A549 (cell line): ENCODE measurements around the gene NFASC. TPM values are rescaled to one million over a fixed set of nuclear protein-coding genes. Genes with fewer than 3 reads are reported as not detected.
A peak's percentile ranks its signal among the peaks of the same experiment; 100 is the strongest.

Experiments used
- ATAC-seq, 2 experiments: fragments of 200-7000 bp in 1 of 2; fragments of >200 bp in 1 of 2; cut with Nextera tagmentation in 1 of 2; cut with Tn5 transposase in 1 of 2; 3 replicates each; pipeline versions ENCODE4 v1.8.0 to v1.9.1; 2018 to 2020; ENCODE audit warnings: mild to moderate bottlenecking in 1 of 2, moderate library complexity in 1 of 2
- CTCF ChIA-PET: fragments of 300-600 bp; sonication (Branson Sonifier 250); formaldehyde crosslinking; extraction: SDS; loops from one replicate; lab custom pipeline; 2021; ENCODE audit warnings: antibody characterized with exemption, inconsistent platforms; lab: Yijun Ruan, JAX
- POLR2A ChIA-PET: fragments of 350-600 bp; formaldehyde crosslinking; extraction: SDS; loops from one replicate; lab custom pipeline; 2021; ENCODE audit warnings: antibody characterized with exemption, inconsistent platforms; lab: Yijun Ruan, JAX
- DNase-seq, 2 experiments: peaks; one replicate each; pipeline versions ENCODE4 v3.0.0 to v3.0.0-alpha.2; 2011 to 2016; ENCODE audit warnings: low read depth in 1 of 2, low spot score in 1 of 2
- FAIRE-seq: peaks from 2 replicates; lab custom pipeline; 2011; peaks lifted over from hg19 to GRCh38; lab: Jason Lieb, UNC
- H3K27ac ChIP-seq, 2 experiments: fragments of >200 bp; sonication (Bioruptor Twin); formaldehyde crosslinking; 3 replicates each; pipeline ENCODE4 v1.5.1; 2016 to 2017
- H3K4me1 ChIP-seq: fragments of >200 bp; sonication (Bioruptor Twin); formaldehyde crosslinking; 3 replicates; pipeline ENCODE4 v1.6.1; 2016
- H3K4me2 ChIP-seq: fragments of >200 bp; sonication (Bioruptor Twin); formaldehyde crosslinking; 3 replicates; pipeline ENCODE4 v1.6.1; 2016
- H3K4me3 ChIP-seq: fragments of >200 bp; sonication (Bioruptor Twin); formaldehyde crosslinking; 3 replicates; pipeline ENCODE4 v1.5.1; 2016
- H3K9me3 ChIP-seq: fragments of >200 bp; sonication (Bioruptor Twin); formaldehyde crosslinking; 3 replicates; pipeline ENCODE4 v1.6.1; 2016
- ATOH8 ChIP-seq: fragments of 250-450 bp; sonication (Bioruptor Pico); IDR thresholded peaks from 2 replicates; pipeline ENCODE4 v1.5.0; 2020; ENCODE audit warnings: low read depth, mild to moderate bottlenecking, moderate library complexity
- CBX2 ChIP-seq: fragments of 200-600 bp; sonication (generic); IDR thresholded peaks from 2 replicates; pipeline ENCODE4 v1.6.1; 2016; ENCODE audit warnings: low read depth, mild to moderate bottlenecking, borderline replicate concordance
- CBX8 ChIP-seq: fragments of 200-600 bp; sonication (generic); IDR thresholded peaks from 2 replicates; pipeline ENCODE4 v1.6.1; 2016
- CEBPB ChIP-seq, 2 experiments: fragments of >200 bp in 1 of 2; sonication (Bioruptor Twin) in 1 of 2; formaldehyde crosslinking in 1 of 2; IDR thresholded peaks; 2 replicates each; pipeline ENCODE4 v1.6.1; 2012 to 2016
- CHD2 ChIP-seq: fragments of 150-350 bp; IDR thresholded peaks from 2 replicates; pipeline ENCODE4 v1.6.1; 2014; ENCODE audit warnings: low read length; ENCODE audit not compliant: partially characterized antibody
- CTCF ChIP-seq: fragments of >200 bp; sonication (Bioruptor Twin); formaldehyde crosslinking; IDR thresholded peaks from 3 replicates; pipeline ENCODE4 v1.5.1; 2016
- EHMT2 ChIP-seq: fragments of 200-600 bp; sonication (generic); IDR thresholded peaks from 2 replicates; pipeline ENCODE4 v1.6.1; 2016; ENCODE audit warnings: antibody characterized with exemption, low read depth, mild to moderate bottlenecking, moderate library complexity
- ELK1 ChIP-seq: fragments of 150-350 bp; IDR thresholded peaks from 2 replicates; pipeline ENCODE4 v1.6.1; 2014; ENCODE audit warnings: low read depth, mild to moderate bottlenecking, low read length
- ESRRA ChIP-seq: fragments of 150-350 bp; IDR thresholded peaks from 2 replicates; pipeline ENCODE4 v1.6.1; 2014; ENCODE audit warnings: mild to moderate bottlenecking, low read length, borderline replicate concordance
- FOSL2 ChIP-seq, 2 experiments: fragments of 450-650 bp in 1 of 2; fragments of >200 bp in 1 of 2; sonication (Bioruptor Twin) in 1 of 2; formaldehyde crosslinking; IDR thresholded peaks; 2 replicates each; pipeline versions ENCODE4 v1.5.0 to v1.6.1; 2016 to 2020; ENCODE audit warnings: mild to moderate bottlenecking in 1 of 2, moderate library complexity in 1 of 2
- FOXS1 ChIP-seq: fragments of 250-450 bp; sonication (Bioruptor Pico); IDR thresholded peaks from 2 replicates; pipeline ENCODE4 v1.5.0; 2020; ENCODE audit warnings: mild to moderate bottlenecking, moderate library complexity
- HDAC2 ChIP-seq: fragments of 200-600 bp; sonication (generic); IDR thresholded peaks from 2 replicates; pipeline ENCODE4 v1.6.1; 2016
- HOXA7 ChIP-seq: fragments of 250-450 bp; sonication (Bioruptor Pico); IDR thresholded peaks from 2 replicates; pipeline ENCODE4 v1.5.0; 2020; ENCODE audit warnings: mild to moderate bottlenecking, moderate library complexity
- JUNB ChIP-seq: fragments of >200 bp; sonication (Bioruptor Twin); formaldehyde crosslinking; IDR thresholded peaks from 2 replicates; pipeline ENCODE4 v1.6.1; 2016
- KDM5A ChIP-seq: fragments of 200-600 bp; sonication (generic); IDR thresholded peaks from 2 replicates; pipeline ENCODE4 v1.6.1; 2016; ENCODE audit warnings: antibody characterized with exemption, mild to moderate bottlenecking
- MAZ ChIP-seq: fragments of 150-350 bp; IDR thresholded peaks from 2 replicates; pipeline ENCODE4 v1.6.1; 2014; ENCODE audit warnings: antibody characterized with exemption, low read depth, low read length, borderline replicate concordance
- MYC ChIP-seq: IDR thresholded peaks from 2 replicates; pipeline ENCODE4 v1.6.1; 2012; ENCODE audit warnings: mild to moderate bottlenecking, inconsistent platforms, low read length, improper control_type of control experiment, borderline replicate concordance
- NFE2L2 ChIP-seq: fragments of 150-350 bp; conservative IDR thresholded peaks from 2 replicates; pipeline ENCODE4 v1.6.1; 2014; ENCODE audit warnings: low read length
- PBX3 ChIP-seq: IDR thresholded peaks from 2 replicates; pipeline ENCODE4 v1.6.1; 2012
- RAD21 ChIP-seq, 2 experiments: fragments of >200 bp in 1 of 2; sonication (Bioruptor Twin) in 1 of 2; formaldehyde crosslinking in 1 of 2; IDR thresholded peaks in 1 of 2; conservative IDR thresholded peaks in 1 of 2; 2 replicates in 1 of 2; 3 replicates in 1 of 2; pipeline ENCODE4 v1.6.1; 2012 to 2018; ENCODE audit warnings: inconsistent platforms in 1 of 2
- RARB ChIP-seq: fragments of 250-450 bp; sonication (Bioruptor Pico); IDR thresholded peaks from 2 replicates; pipeline ENCODE4 v1.8.0; 2021; ENCODE audit warnings: mild to moderate bottlenecking, moderate library complexity
- SMC3 ChIP-seq: fragments of >200 bp; sonication (Bioruptor Twin); formaldehyde crosslinking; IDR thresholded peaks from 3 replicates; pipeline ENCODE4 v1.6.1; 2018; ENCODE audit warnings: inconsistent platforms
- SREBF2 ChIP-seq: fragments of 450-650 bp; IDR thresholded peaks from 2 replicates; pipeline ENCODE4 v1.6.1; 2014; ENCODE audit warnings: mild to moderate bottlenecking, moderate library complexity
- USF2 ChIP-seq: fragments of 450-650 bp; IDR thresholded peaks from 2 replicates; pipeline ENCODE4 v1.6.1; 2014; ENCODE audit warnings: antibody characterized with exemption
- ZFP36 ChIP-seq: fragments of 450-650 bp; IDR thresholded peaks from 2 replicates; pipeline ENCODE4 v1.6.1; 2014; ENCODE audit warnings: borderline replicate concordance; ENCODE audit not compliant: partially characterized antibody
- ZNF302 ChIP-seq: fragments of 250-450 bp; sonication (Bioruptor Pico); IDR thresholded peaks from 2 replicates; pipeline ENCODE4 v1.9.0; 2021; ENCODE audit warnings: inconsistent platforms, mild to moderate bottlenecking, moderate library complexity
- ZSCAN20 ChIP-seq: fragments of 250-450 bp; sonication (Bioruptor Pico); IDR thresholded peaks from 2 replicates; pipeline ENCODE4 v1.8.0; 2022; ENCODE audit warnings: mild to moderate bottlenecking, moderate library complexity
- WGBS: methylation state at CpG from one replicate; pipeline ENCODE4 v1.1.6; 2017; ENCODE audit errors: missing lambda C conversion rate; 5-methylcytosine and 5-hydroxymethylcytosine counted together
- polyA plus RNA-seq, 4 experiments: library from polyadenylated mRNA; depleted of rRNA in 3 of 4; stranded (reverse); fragments of >200 nt; fragmentation: RNase III in 1 of 4; extraction: RNeasy Plus Mini Kit Qiagen cat#74134 plus additional on column Dnase treatment in 1 of 4; gene quantifications; 2 replicates in 3 of 4; 3 replicates in 1 of 4; pipeline ENCODE4 v1.2.3, GENCODE V29; 2011 to 2017

Gene NFASC
- polyA plus RNA-seq, 2 of the 4 experiments (the other 2 are of a cell fraction), result 0.27 to 0.39 TPM

GRCh38 chr1:204975021-204975420, 104.4 kb downstream of the NFASC start (continued):
- no peak for TF ChIP-seq FOSL2 (IDR thresholded peaks at IDR 0.05)
- no peak for TF ChIP-seq FOSL2 (CRISPR knock-in tag; IDR thresholded peaks at IDR 0.05)
- TF ChIP-seq RARB, result no peak

- DNase-seq (peak; percentile 41 to 91), ATAC-seq (peak; percentile 78 to 93), FAIRE-seq (no peak)
- 27% methylated on average over 8 of the region's 8 CpGs for WGBS
- ChIA-PET CTCF (interaction anchor here (0.6 to 9.5 kb wide), 51 partner anchors 9 to 548 kb away, joined by 3 to 115 read pairs (median 4); no protein-coding TSS in a partner anchor), POLR2A (no interaction called here)
- Histone ChIP-seq H3K27ac (no peak overlapping the region), H3K4me3 (no peak overlapping the region), H3K9me3 (no peaks in the 10 kb centered on the region), H3K4me2 (no peak overlapping the region), H3K4me1 (peaks cover 12% of the 10 kb centered on the region)
- TF ChIP-seq ZFP36, result no peak
- TF ChIP-seq CHD2, result no peak
- no peak for TF ChIP-seq MAZ
- TF ChIP-seq CBX2, result no peak
- no peak for TF ChIP-seq ESRRA
- TF ChIP-seq MYC, result no peak
- TF ChIP-seq PBX3, result no peak
- TF ChIP-seq RAD21 (conservative IDR thresholded peaks at IDR 0.05 in 1 of 2, IDR thresholded peaks at IDR 0.05 in 1 of 2), result peak; percentile 71 to 79
- TF ChIP-seq HOXA7 (CRISPR knock-in tag), result no peak
- TF ChIP-seq KDM5A, result no peak
- peak; percentile 75 for TF ChIP-seq SMC3
- TF ChIP-seq ATOH8 (CRISPR knock-in tag), result no peak
- TF ChIP-seq FOSL2 (IDR thresholded peaks at IDR 0.05), result no peak
- TF ChIP-seq FOSL2 (CRISPR knock-in tag; IDR thresholded peaks at IDR 0.05), result no peak
- no peak for TF ChIP-seq JUNB
- no peak for TF ChIP-seq CBX8
- no peak for TF ChIP-seq EHMT2
- no peak for TF ChIP-seq ELK1
- TF ChIP-seq FOXS1, result no peak
- peak; percentile 60 for TF ChIP-seq CTCF
- TF ChIP-seq SREBF2, result no peak
- TF ChIP-seq CEBPB (IDR thresholded peaks at IDR 0.05), result no peak
- no peak for TF ChIP-seq NFE2L2
- no peak for TF ChIP-seq HDAC2
- no peak for TF ChIP-seq ZNF302 (CRISPR knock-in tag)
- TF ChIP-seq ZSCAN20 (CRISPR knock-in tag), result no peak
- TF ChIP-seq USF2, result no peak
Measured at GRCh38 chr1:204975568-204976235, 105.0 kb downstream of the NFASC start.
